Hematopoietic multipotent progenitor cell treated with erythropoietin and hydrocortisone succinate and interleukin-3 and kit ligand, for 8 days (in vitro differentiated cells): ENCODE results near the gene ASGR1.
A peak's percentile ranks its signal among the peaks of the same experiment; 100 is the strongest.
"Not testable (repeated sequence)": the region's sequence is repeated elsewhere in the genome, so short reads cannot be mapped to it uniquely, and the experiment has no call there.

ENCODE experiments used
- DNase-seq: peaks from one replicate; pipeline ENCODE4 v3.0.0-alpha.2; 2015

ASGR1 gene

GRCh38 chr17:7190276-7190917 lies 11.2 kb upstream of the ASGR1 start:
- no peak for DNase-seq

DNA sequence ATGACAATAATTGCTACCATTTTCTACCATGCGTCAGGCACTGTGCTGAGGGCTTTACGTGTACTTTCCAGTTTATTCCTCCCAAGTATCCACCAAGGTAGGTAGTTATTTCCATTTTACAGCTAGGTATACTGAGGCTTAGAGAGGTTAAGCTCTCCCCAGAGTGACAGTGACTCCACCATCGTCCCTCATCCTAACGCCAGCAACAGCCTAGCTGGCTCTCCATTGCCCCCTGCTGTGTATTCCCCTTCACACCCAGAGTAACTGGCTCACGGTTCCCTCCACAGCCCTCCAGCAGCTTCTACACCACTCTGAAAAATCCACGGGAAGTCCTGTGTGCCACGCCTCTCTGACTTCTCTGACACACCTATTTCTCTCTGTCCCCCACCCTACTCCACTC lies 7.1 kb upstream of the ASGR1 start:
- DNase-seq, result peak; percentile 35

DNA sequence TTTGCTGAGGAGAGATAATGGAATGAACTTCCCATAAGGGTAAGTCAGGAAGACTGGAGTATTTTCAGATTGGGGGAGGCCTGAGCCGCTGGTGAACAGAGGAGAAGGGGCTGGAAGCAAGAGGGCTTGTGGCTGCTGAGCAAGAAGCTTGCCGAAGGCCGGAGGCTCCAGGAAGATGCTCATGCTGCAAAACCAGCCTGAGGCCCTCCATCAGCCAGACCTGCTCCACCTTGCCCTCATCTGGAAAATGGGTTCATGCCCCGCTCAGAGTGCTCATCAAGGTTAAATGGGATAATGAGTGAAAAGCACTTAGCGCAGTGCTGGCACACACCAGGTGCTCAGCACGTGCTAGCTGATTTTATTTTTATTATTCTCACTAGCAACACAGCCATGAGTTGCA lies 5.5 kb upstream of the ASGR1 start:
- no peak for DNase-seq

GRCh38 chr17:7184091-7184488 lies 4.9 kb upstream of the ASGR1 start:
- DNase-seq, result no peak

DNA sequence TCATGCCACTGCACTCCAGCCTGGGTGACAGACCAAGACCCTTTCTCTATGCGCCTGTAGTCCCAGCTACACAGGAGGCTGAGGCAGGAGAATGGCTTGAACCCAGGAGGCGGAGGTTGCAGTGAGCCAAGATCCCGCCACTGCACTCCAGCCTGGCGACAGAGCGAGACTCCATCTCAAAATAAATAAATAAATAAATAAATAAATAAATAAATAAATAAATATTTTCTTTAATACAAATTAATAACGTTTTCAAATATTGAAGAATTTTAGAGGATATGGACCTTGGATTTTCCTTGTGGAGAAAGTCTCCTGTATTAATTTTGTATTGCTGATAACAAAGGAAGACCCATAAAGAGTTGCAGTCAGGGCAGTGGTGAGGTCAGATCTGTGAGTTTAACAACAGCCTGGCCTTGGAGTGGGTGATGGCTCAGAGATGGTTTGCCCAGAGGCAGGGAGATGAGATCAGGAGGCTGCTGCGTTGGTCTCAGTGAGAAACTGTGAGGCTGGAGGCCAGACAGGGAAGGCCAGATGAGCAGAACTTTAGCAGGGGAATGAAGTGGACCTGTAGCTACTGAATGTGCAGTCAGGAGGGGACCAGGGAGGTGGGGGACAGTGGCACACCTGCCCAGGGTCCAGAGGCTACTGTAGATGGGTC lies 4.4 kb upstream of the ASGR1 start:
- DNase-seq, result no peak

GRCh38 chr17:7182101-7182500 lies 2.9 kb upstream of the ASGR1 start:
- DNase-seq, result not testable (repeated sequence)

DNA sequence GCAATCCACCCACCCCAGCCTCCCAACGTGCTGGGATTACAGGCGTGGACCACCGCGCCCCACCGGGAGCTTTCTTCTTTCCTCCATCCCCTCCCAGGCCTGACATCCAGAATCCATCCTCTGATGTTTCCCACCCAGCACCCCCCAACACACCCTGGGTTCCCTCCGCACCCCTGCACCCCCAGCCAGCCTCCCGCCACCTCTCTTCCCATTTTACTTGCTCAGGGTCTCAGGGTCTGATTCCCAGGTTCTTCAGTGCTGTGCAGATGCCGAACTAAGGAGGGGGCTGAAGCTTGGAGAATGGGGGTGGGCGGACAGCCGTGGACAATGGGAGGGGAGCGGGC lies 225 bp downstream of the ASGR1 start:
- no peak for DNase-seq

DNA sequence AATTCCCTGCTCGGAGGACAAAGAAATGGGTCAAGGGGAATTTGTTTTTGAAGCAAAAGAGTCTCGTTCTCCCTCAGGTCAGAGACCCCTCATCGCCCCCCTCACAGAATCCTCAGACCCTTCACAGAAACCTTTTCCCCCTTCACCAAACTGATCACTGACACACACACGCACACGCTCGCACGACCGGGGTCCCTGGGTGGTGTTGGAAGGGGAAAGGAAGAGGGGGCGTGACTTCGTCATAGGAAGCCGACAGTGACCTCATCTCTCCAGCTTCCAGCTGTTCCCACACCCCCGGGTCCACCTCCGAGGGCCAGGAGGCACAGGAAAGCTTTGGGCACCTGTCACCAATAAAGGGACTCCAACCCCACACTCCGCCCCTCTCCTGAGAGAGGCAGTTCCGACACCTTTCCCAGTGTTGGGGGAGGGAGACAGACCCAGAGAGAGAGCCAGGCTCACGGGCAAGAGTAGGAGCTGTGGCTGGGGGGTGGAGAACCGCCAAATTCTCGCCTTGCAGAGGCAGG lies 1.2 kb downstream of the ASGR1 start:
- no peak for DNase-seq

GRCh38 chr17:7177191-7177953 lies 1.8 kb downstream of the ASGR1 start:
- peak; percentile 59 for DNase-seq

DNA sequence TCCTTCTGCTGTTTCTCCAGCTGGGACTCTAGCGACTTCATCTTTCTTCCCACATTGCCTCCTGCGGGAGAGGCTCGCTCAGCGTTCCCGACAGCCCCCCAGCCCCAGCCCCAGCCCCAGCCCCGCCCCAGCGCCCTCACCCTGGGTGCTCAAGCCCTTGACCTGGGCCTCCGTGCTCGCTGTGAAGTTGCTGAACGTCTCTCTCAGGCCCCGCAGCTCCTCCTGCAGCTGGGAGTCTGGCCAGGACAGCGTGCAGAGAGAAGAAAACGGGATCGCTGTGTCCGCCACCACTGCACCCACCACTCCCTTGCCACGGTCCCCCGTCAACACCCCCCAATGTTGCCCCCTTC lies 2.4 kb downstream of the ASGR1 start:
- no peak for DNase-seq

DNA sequence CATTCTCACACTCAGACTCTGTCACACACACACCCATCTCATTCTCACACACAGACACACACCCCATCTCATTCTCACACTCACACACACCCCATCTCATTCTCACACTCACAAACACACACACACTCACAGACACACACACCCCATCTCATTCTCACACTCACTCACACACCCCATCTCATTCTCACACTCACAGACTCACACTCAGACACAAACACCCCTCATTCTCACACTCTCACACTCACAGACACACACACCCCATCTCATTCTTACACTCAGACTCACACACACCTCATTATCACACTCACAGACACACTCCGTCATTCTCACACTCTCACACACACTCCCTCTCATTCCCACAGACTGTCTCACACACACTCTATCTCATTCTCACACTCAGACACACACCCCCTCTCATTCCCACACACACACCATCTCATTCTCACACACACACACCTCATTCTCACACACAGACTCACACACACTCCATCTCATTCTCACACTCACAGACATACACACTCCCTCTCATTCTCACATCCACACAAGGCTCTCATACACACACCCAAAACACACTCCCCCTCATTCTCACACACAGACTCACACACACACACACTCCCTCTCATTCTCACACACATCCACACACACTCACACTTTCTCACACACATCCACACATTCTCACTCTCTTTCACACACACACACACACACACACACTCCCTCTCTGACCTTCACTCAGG lies 2.9 kb downstream of the ASGR1 start:
- no peak for DNase-seq

- DNase-seq, result no peak
Observed at GRCh38 chr17:7175330-7175733, 3.8 kb downstream of the ASGR1 start.

DNA sequence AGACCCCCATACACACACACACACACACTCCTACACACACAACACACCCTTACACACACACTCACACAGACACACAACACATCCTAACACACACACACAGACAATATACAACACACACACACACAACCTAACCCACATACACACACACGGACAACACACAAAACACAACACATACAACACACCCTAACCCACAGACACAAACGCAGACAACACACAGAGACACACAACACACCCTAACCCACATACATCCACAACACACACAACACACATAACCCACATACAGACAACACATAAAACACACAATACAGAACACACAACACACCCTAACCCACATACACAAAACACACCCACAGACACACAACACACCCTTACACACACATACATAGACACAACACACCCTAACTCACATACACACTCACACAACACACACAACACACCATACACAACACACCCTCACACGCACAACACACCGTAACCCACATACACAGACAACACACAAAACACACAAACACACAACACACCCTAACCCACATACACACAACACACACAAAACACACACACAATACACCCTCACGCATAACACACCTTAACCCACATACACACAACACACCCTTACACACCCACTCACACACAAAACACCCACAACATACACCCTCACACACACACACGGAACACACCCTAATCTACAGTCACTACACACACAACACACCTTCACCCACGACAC lies 4.4 kb downstream of the ASGR1 start:
- DNase-seq, result no peak

GRCh38 chr17:7173687-7174602 lies 5.2 kb downstream of the ASGR1 start:
- DNase-seq, result peak; percentile 70

GRCh38 chr17:7172522-7173191 lies 6.5 kb downstream of the ASGR1 start:
- DNase-seq, result not testable (repeated sequence)

GRCh38 chr17:7169565-7169908 lies 9.6 kb downstream of the ASGR1 start:
- not testable (repeated sequence) for DNase-seq

DNA sequence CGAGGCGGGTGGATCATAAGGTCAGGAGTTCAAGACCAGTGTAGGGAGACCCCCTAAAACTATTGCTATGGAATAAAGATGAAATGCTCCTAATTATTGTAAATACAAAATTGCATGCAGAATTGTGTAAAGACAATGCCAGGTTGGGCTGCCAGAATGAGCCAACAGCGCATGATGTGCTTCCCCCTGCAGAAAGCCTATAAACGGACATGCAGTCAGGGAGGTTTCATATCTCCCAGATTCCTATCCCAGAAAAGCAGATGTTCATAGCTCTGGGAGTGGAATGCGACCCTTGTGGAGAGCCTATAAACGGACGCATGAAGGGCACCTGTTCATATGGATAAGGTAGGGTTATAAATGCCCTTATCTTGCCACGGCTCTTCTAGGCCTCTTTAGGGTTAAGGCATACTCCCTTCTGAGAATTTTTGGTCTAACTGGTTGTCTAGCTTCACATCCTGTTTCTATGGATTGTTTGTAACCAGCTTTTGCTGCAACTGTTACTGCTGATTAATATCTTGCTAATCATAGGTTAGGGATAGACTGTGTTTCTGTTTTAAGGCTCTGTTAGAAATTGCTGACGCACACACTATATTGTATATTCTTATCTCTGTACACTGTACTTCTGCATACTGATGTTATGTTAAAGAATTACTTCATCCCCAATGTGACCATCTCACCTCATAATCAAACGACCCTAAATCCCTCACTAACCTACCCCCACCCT lies 10.2 kb downstream of the ASGR1 start:
- peak; percentile 77 for DNase-seq

- no peak for DNase-seq
Observed at GRCh38 chr17:7167832-7168231, 11.3 kb downstream of the ASGR1 start.

- DNase-seq, result no peak
Observed at GRCh38 chr17:7166873-7167272, 12.3 kb downstream of the ASGR1 start.

DNA sequence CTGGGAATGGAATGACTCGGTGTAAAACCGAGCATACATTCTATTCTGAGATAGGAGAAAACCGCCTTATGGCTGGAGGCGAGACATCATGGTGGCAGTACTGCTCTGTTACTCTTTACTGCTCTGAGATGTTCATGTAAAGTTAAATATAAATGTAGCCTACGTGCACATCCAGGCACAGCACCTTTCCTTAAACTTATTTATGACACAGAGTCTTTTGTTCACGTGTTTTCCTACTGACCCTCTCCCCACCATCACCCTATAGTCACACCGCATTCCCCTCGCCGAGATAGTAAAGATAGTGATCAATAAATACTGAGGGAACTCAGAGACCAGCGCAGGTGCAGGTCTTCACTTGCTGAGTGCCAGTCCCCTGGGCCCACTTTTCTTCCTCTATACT lies 19.6 kb downstream of the ASGR1 start:
- not testable (repeated sequence) for DNase-seq
